Measurements from ENCODE around the gene RNASE8.

GRCh38 chr14:21081521-21082142, 24.0 kb downstream of the RNASE8 start:
- no peak for TF ChIP-seq FOXK2 (IDR thresholded peaks at IDR 0.05)
- no peak for TF ChIP-seq FOXA1 (IDR thresholded peaks at IDR 0.05)
- no peak for TF ChIP-seq TARDBP (IDR thresholded peaks at IDR 0.05)
- TF ChIP-seq HDGF (IDR thresholded peaks at IDR 0.05; ENCODE audit: borderline replicate concordance): no peak
- no peak for TF ChIP-seq SP1 (IDR thresholded peaks at IDR 0.05)
- TF ChIP-seq BHLHE40 (IDR thresholded peaks at IDR 0.05; ENCODE audit: borderline replicate concordance): no peak
